Measurements from ENCODE around the gene LRMDA.

The LRMDA gene

GRCh38 chr10:75924309-75924902 is 493.0 kb downstream of the LRMDA start:
- DNase-seq (ENCODE audit: low spot score) = peak; percentile 45

- no peak for DNase-seq (ENCODE audit: low spot score)
Measured at GRCh38 chr10:75925999-75926398, 494.6 kb downstream of the LRMDA start.

- DNase-seq (ENCODE audit: low spot score) = no peak
Measured at GRCh38 chr10:75926763-75927162, 495.3 kb downstream of the LRMDA start.

- DNase-seq (ENCODE audit: low spot score) = no peak
Measured at GRCh38 chr10:75928231-75928630, 496.8 kb downstream of the LRMDA start.

GRCh38 chr10:75929630-75930161 is 498.3 kb downstream of the LRMDA start:
- DNase-seq (ENCODE audit: low spot score) = no peak

GRCh38 chr10:75932921-75933320 is 501.5 kb downstream of the LRMDA start:
- no peak for DNase-seq (ENCODE audit: low spot score)

- no peak for DNase-seq (ENCODE audit: low spot score)
Measured at GRCh38 chr10:75935240-75935639, 503.8 kb downstream of the LRMDA start.

GRCh38 chr10:75935650-75936400 is 504.4 kb downstream of the LRMDA start:
- peak; percentile 64 for DNase-seq (ENCODE audit: low spot score)

GRCh38 chr10:75936841-75937240 is 505.4 kb downstream of the LRMDA start:
- DNase-seq (ENCODE audit: low spot score) = no peak

- no peak for DNase-seq (ENCODE audit: low spot score)
Measured at GRCh38 chr10:75937823-75938222, 506.4 kb downstream of the LRMDA start.

GRCh38 chr10:75938380-75939122 is 507.1 kb downstream of the LRMDA start:
- DNase-seq (ENCODE audit: low spot score) = no peak

- DNase-seq (ENCODE audit: low spot score) = no peak
Measured at GRCh38 chr10:75939541-75939940, 508.1 kb downstream of the LRMDA start.

GRCh38 chr10:75940742-75941141 is 509.3 kb downstream of the LRMDA start:
- no peak for DNase-seq (ENCODE audit: low spot score)

- no peak for DNase-seq (ENCODE audit: low spot score)
Measured at GRCh38 chr10:75941223-75941801, 509.9 kb downstream of the LRMDA start.

- DNase-seq (ENCODE audit: low spot score) = no peak
Measured at GRCh38 chr10:75944061-75944460, 512.6 kb downstream of the LRMDA start.

- no peak for DNase-seq (ENCODE audit: low spot score)
Measured at GRCh38 chr10:75948583-75948982, 517.2 kb downstream of the LRMDA start.

- no peak for DNase-seq (ENCODE audit: low spot score)
Measured at GRCh38 chr10:75950307-75950706, 518.9 kb downstream of the LRMDA start.

GRCh38 chr10:75950997-75951589 is 519.7 kb downstream of the LRMDA start:
- DNase-seq (ENCODE audit: low spot score) = no peak

GRCh38 chr10:75951627-75952026 is 520.2 kb downstream of the LRMDA start:
- DNase-seq (ENCODE audit: low spot score) = no peak

GRCh38 chr10:75952093-75952492 is 520.7 kb downstream of the LRMDA start:
- no peak for DNase-seq (ENCODE audit: low spot score)

GRCh38 chr10:75954486-75954885 is 523.1 kb downstream of the LRMDA start:
- no peak for DNase-seq (ENCODE audit: low spot score)

GRCh38 chr10:75955973-75956502 is 524.6 kb downstream of the LRMDA start:
- DNase-seq (ENCODE audit: low spot score) = no peak

Data from putamen (tissue), 1 donor.